Measurements from ENCODE around the gene SUGP1. TPM values are rescaled to one million over a fixed set of nuclear protein-coding genes. Genes with fewer than 3 reads are reported as not detected.

Gene SUGP1
- total RNA-seq, 4 donors from 2014 or later, result 29.7 to 51.0 (median 39.8) TPM

- H3K36me3 ChIP-seq, result peaks cover 0 to 4% of the 10 kb centered on the region in 2 donors
- H3K27me3 ChIP-seq, result peaks cover 0 to 10% (median 8%) of the 10 kb centered on the region in 3 donors
- intact Hi-C loops (cut with DNase I; ENCODE audit: low total_unique reads), result no loop called here
- H3K4me3 ChIP-seq, result no peak overlapping the region
- no peak for DNase-seq
- no peaks in the 10 kb centered on the region for H3K9me3 ChIP-seq
- H3K4me1 ChIP-seq, result peaks cover 0 to 3% of the 10 kb centered on the region in 2 donors
- no peak overlapping the region for H3K27ac ChIP-seq
- in situ Hi-C loops (cut with MboI; ENCODE audit: low sequenced_read_pairs in 4 of 4), result no loop called here
- ATAC-seq, result no peak
- TF ChIP-seq POLR2A (IDR thresholded peaks at IDR 0.05) (no peak), CTCF (IDR thresholded peaks at IDR 0.05 in 4 of 5, conservative IDR thresholded peaks at IDR 0.05 in 1 of 5) (no peak)
Observed at GRCh38 chr19:19270749-19271571, 49.3 kb downstream of the SUGP1 start.

GRCh38 chr19:19269952-19270694, 50.2 kb downstream of the SUGP1 start:
- ATAC-seq, result no peak
- intact Hi-C loops (cut with DNase I; ENCODE audit: low total_unique reads), result no loop called here
- in situ Hi-C loops (cut with MboI; ENCODE audit: low sequenced_read_pairs in 4 of 4), result no loop called here
- peaks cover 0 to 10% (median 8%) of the 10 kb centered on the region in 3 donors for H3K27me3 ChIP-seq
- no peaks in the 10 kb centered on the region for H3K36me3 ChIP-seq
- no peaks in the 10 kb centered on the region for H3K9me3 ChIP-seq
- no peak overlapping the region for H3K4me3 ChIP-seq
- no peak for DNase-seq
- peaks cover 0 to 3% of the 10 kb centered on the region in 2 donors for H3K4me1 ChIP-seq
- TF ChIP-seq CTCF (IDR thresholded peaks at IDR 0.05 in 4 of 5, conservative IDR thresholded peaks at IDR 0.05 in 1 of 5), result no peak
- no peak for TF ChIP-seq POLR2A (IDR thresholded peaks at IDR 0.05)
- no peak overlapping the region for H3K27ac ChIP-seq

- TF ChIP-seq CTCF (IDR thresholded peaks at IDR 0.05 in 4 of 5, conservative IDR thresholded peaks at IDR 0.05 in 1 of 5) (no peak), POLR2A (IDR thresholded peaks at IDR 0.05) (no peak)
- Histone ChIP-seq H3K9me3 (no peaks in the 10 kb centered on the region), H3K4me3 (no peak overlapping the region), H3K4me1 (peaks cover 0 to 3% of the 10 kb centered on the region in 2 donors), H3K27me3 (peaks cover 0 to 13% (median 8%) of the 10 kb centered on the region in 3 donors), H3K27ac (no peak overlapping the region), H3K36me3 (no peaks in the 10 kb centered on the region)
- intact Hi-C loops (cut with DNase I; ENCODE audit: low total_unique reads) (no loop called here), in situ Hi-C loops (cut with MboI; ENCODE audit: low sequenced_read_pairs in 4 of 4) (no loop called here)
- DNase-seq, result no peak
- no peak for ATAC-seq
Observed at GRCh38 chr19:19268453-19269385, 51.6 kb downstream of the SUGP1 start.

- Histone ChIP-seq H3K27ac (no peak overlapping the region), H3K9me3 (no peaks in the 10 kb centered on the region), H3K4me1 (no peaks in the 10 kb centered on the region), H3K27me3 (peaks cover 10 to 14% (median 13%) of the 10 kb centered on the region in 3 donors), H3K4me3 (no peak overlapping the region), H3K36me3 (no peaks in the 10 kb centered on the region)
- ATAC-seq (no peak), DNase-seq (no peak)
- no peak for TF ChIP-seq CTCF (IDR thresholded peaks at IDR 0.05 in 4 of 5, conservative IDR thresholded peaks at IDR 0.05 in 1 of 5)
- in situ Hi-C loops (cut with MboI; ENCODE audit: low sequenced_read_pairs in 4 of 4), result no loop called here
- intact Hi-C loops (cut with DNase I; ENCODE audit: low total_unique reads), result no loop called here
Observed at GRCh38 chr19:19267305-19267704, 53.0 kb downstream of the SUGP1 start.
